Spleen (tissue), 11 donors: Measurements from ENCODE around the gene PDE1A. TPM values are rescaled to one million over a fixed set of nuclear protein-coding genes. Genes with fewer than 3 reads are reported as not detected.

Experiments
- DNase-seq: peaks from one replicate; pipeline ENCODE4 v3.0.0-alpha.2; 2020
- H3K27ac ChIP-seq, 8 donors: fragments of 200-600 bp; sonication (generic) in 7 of 8; 1 replicate in 4 of 8; 2 replicates in 4 of 8; pipeline versions ENCODE4 v1.5.0 to v1.8.0; 2016 to 2021; ENCODE audit warnings: inconsistent platforms in 4 of 8, mild to moderate bottlenecking in 4 of 8, moderate library complexity in 1 of 8
- H3K27me3 ChIP-seq, 7 donors: fragments of 200-600 bp; sonication (generic) in 6 of 7; replicated peaks in 1 of 7; 1 replicate in 4 of 7; 2 replicates in 3 of 7; pipeline versions ENCODE4 v1.5.0 to v1.8.0; 2016 to 2021; ENCODE audit warnings: inconsistent platforms in 3 of 7, mild to moderate bottlenecking in 1 of 7
- H3K36me3 ChIP-seq, 6 donors: fragments of 200-600 bp; sonication (generic) in 5 of 6; 1 replicate in 4 of 6; 2 replicates in 2 of 6; pipeline versions ENCODE4 v1.5.0 to v1.8.0; 2016 to 2021; ENCODE audit warnings: inconsistent platforms in 2 of 6
- H3K4me1 ChIP-seq, 6 donors: fragments of 200-600 bp; sonication (generic) in 5 of 6; 1 replicate in 3 of 6; 2 replicates in 3 of 6; pipeline versions ENCODE4 v1.5.0 to v1.8.0; 2016 to 2021; ENCODE audit warnings: inconsistent platforms in 3 of 6
- H3K4me3 ChIP-seq, 8 donors: fragments of 200-600 bp; sonication (generic) in 7 of 8; 1 replicate in 4 of 8; 2 replicates in 4 of 8; pipeline versions ENCODE4 v1.5.0 to v1.8.0; 2016 to 2021; ENCODE audit warnings: inconsistent platforms in 4 of 8, mild to moderate bottlenecking in 4 of 8, moderate library complexity in 2 of 8
- H3K9me3 ChIP-seq, 8 donors: fragments of 200-600 bp; sonication (generic) in 7 of 8; 1 replicate in 4 of 8; 2 replicates in 4 of 8; pipeline versions ENCODE4 v1.5.0 to v1.8.0; 2016 to 2021; ENCODE audit warnings: inconsistent platforms in 4 of 8
- POLR2A ChIP-seq, 3 donors: fragments of 450-650 bp; IDR thresholded peaks; one replicate each; pipeline ENCODE4 v1.5.1; 2017; ENCODE audit warnings: antibody characterized with exemption in 3 of 3, mild to moderate bottlenecking in 1 of 3
- POLR2AphosphoS5 ChIP-seq, 3 donors: sonication (generic); formaldehyde crosslinking; IDR thresholded peaks; one replicate each; pipeline ENCODE4 v1.5.1; 2017; ENCODE audit warnings: antibody characterized with exemption in 3 of 3
- WGBS, 5 donors: extraction: QIAGEN DNeasy Blood & Tissue Kit in 3 of 5; methylation state at CpG; one replicate each; pipeline versions ENCODE4 v1.1.5 to v1.1.7; 2013 to 2018; 5-methylcytosine and 5-hydroxymethylcytosine counted together
- intact Hi-C: fragments of 100-400 bp; cut with DNase I; formaldehyde crosslinking; loops from one replicate; pipeline ENCODE4 v1.15.0; 2023; ENCODE audit warnings: low total_unique reads
- polyA plus RNA-seq, 3 donors: library from polyadenylated mRNA; stranded (reverse); fragments of 200-250 nt; gene quantifications; one replicate each; pipeline ENCODE4 v1.2.1, GENCODE V29; 2013
- small RNA-seq, 4 donors: library from RNA; depleted of rRNA; stranded (forward); fragments of <200 nt; gene quantifications; one replicate each; pipeline ENCODE3, GENCODE V24; 2016
- total RNA-seq, 7 donors: library from RNA; depleted of rRNA in 3 of 7; stranded (reverse); fragments of >200 nt in 3 of 7; fragmentation: NEBNext Ultra II Directional in 4 of 7; extraction: Animal tissue kit (Norgen Biotek cat#: 25700) in 4 of 7; gene quantifications; one replicate each; pipeline versions ENCODE4 v1.1.0 to v1.2.1, GENCODE V29; 2016 to 2021
- TF ChIP-seq, protein P1 (sequence below), 11 experiments: fragments of 200-600 bp in 7 of 11; fragments of 450-650 bp in 4 of 11; sonication (generic) in 4 of 11; IDR thresholded peaks in 8 of 11; conservative IDR thresholded peaks in 3 of 11; 1 replicate in 7 of 11; 2 replicates in 4 of 11; pipeline versions ENCODE4 v1.4.0 to v1.8.0; 2016 to 2021; ENCODE audit warnings: antibody characterized with exemption in 11 of 11, inconsistent platforms in 4 of 11, mild to moderate bottlenecking in 1 of 11
- donor health status: healthy with polysubstance abuse.
- donor health status: DM: no; HTN: no; CAD: no; lungs with moderate emphysema.
- donor health status: DM: no; HTN: no; CAD: no.
- donor health status: Bipolar disorder and iron deficiency.
- donor health status: healthy.
- donor health status: DM: no; HTN: no; CAD: no.
- donor health status: DM: yes; HTN: yes; CAD: no.

Gene PDE1A
- total and polyA plus RNA-seq, 10 donors: 1.5 to 7.8 (median 2.8) TPM

DNA sequence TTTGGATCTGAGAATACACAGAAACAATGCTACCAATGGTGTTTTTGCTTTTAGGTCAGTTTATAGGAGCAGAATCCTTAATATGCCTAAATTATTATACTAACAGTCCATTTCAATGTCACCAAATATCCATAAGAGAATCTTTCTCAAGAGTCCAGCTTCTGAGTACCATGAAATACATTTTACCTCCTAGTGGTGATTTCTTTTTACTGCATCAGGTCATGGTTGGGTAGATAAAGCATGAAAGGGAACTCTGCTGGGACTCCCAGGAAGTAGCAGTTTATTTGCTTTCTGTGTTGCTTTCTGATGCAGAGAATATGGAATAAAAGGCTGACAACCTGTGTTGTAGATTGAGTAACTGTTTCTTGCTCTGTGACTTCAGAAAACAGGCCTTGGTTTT, 325.6 kb downstream of the PDE1A start:
- H3K36me3 ChIP-seq: no peaks in the 10 kb centered on the region
- H3K27ac ChIP-seq: no peak overlapping the region
- H3K4me3 ChIP-seq: no peak overlapping the region
- no peaks in the 10 kb centered on the region for H3K4me1 ChIP-seq
- DNase-seq: no peak
- intact Hi-C loops: no loop called here
- H3K27me3 ChIP-seq: no peaks in the 10 kb centered on the region
- TF ChIP-seq POLR2A (IDR thresholded peaks at IDR 0.05): no peak
- TF ChIP-seq, protein P1, sequence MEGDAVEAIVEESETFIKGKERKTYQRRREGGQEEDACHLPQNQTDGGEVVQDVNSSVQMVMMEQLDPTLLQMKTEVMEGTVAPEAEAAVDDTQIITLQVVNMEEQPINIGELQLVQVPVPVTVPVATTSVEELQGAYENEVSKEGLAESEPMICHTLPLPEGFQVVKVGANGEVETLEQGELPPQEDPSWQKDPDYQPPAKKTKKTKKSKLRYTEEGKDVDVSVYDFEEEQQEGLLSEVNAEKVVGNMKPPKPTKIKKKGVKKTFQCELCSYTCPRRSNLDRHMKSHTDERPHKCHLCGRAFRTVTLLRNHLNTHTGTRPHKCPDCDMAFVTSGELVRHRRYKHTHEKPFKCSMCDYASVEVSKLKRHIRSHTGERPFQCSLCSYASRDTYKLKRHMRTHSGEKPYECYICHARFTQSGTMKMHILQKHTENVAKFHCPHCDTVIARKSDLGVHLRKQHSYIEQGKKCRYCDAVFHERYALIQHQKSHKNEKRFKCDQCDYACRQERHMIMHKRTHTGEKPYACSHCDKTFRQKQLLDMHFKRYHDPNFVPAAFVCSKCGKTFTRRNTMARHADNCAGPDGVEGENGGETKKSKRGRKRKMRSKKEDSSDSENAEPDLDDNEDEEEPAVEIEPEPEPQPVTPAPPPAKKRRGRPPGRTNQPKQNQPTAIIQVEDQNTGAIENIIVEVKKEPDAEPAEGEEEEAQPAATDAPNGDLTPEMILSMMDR (IDR thresholded peaks at IDR 0.05 in 8 of 11, conservative IDR thresholded peaks at IDR 0.05 in 3 of 11): no peak
- H3K9me3 ChIP-seq: no peaks in the 10 kb centered on the region

DNA sequence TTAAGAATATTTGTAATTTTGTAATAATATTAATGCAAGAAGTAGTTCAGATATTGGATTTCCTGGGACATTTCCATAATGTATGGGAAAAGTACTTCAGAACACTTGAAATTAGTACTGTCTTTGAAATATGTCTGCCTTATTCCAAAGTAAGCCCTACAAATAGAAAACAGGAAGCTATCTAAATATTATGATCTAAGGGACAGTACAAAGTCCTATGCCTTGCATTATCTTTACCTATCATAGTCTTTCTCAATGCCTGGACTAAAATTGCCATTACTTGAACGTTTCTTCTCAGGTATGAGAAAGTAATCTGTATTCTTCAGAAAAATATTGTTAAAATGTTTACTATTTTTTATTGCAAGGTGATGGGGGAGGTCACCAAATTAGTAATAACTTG, 328.2 kb downstream of the PDE1A start:
- no peak for TF ChIP-seq POLR2AphosphoS5 (IDR thresholded peaks at IDR 0.05)
- no peak overlapping the region for H3K27ac ChIP-seq
- H3K4me1 ChIP-seq: no peaks in the 10 kb centered on the region
- WGBS, 5 donors: 71 to 88% (median 79%) methylated on average over 1 of the region's 1 CpG
- no peak for DNase-seq
- intact Hi-C loops: no loop called here
- peaks cover 0 to under 1% (median 0%) of the 10 kb centered on the region in 8 donors for H3K9me3 ChIP-seq
- H3K27me3 ChIP-seq: no peaks in the 10 kb centered on the region
- no peaks in the 10 kb centered on the region for H3K36me3 ChIP-seq
- no peak overlapping the region for H3K4me3 ChIP-seq

DNA sequence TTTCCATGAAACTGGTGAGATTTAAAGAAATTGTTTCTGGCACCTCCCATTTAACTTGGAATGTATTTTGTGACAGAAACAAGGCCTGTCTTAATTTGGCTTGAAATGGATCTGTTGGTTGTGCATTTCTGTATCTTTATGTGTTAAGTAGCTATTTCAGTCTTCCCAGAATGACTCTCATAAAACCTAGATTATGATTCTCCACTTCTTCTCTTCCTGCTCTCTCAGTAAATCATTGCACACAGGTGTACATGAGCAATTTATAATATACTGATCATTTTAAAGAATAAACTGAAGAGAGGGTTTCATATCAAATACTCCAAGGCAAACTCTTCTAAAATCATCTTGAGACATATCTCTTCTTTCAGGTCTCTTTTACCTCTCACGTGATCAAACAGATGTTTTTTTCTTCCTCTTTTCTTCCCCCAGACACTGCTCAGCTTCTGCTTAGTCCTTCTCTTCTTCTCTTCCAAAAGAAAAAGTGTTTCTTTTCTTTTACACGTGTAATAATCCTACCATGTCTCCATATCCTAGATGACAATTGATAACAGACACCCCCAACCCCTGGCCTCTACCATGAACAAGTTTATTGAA, 329.2 kb downstream of the PDE1A start:
- Histone ChIP-seq H3K27me3 (no peaks in the 10 kb centered on the region), H3K4me3 (no peak overlapping the region), H3K9me3 (peaks cover 0 to 10% (median 3%) of the 10 kb centered on the region in 8 donors), H3K27ac (no peak overlapping the region), H3K36me3 (no peaks in the 10 kb centered on the region), H3K4me1 (no peaks in the 10 kb centered on the region)
- DNase-seq: no peak
- TF ChIP-seq POLR2AphosphoS5 (IDR thresholded peaks at IDR 0.05) (no peak), POLR2A (IDR thresholded peaks at IDR 0.05) (no peak)
- TF ChIP-seq, protein P1 (IDR thresholded peaks at IDR 0.05 in 8 of 11, conservative IDR thresholded peaks at IDR 0.05 in 3 of 11): no peak
- intact Hi-C loops: no loop called here
- WGBS, 5 donors: 24 to 34% (median 29%) methylated on average over 2 of the region's 2 CpGs

DNA sequence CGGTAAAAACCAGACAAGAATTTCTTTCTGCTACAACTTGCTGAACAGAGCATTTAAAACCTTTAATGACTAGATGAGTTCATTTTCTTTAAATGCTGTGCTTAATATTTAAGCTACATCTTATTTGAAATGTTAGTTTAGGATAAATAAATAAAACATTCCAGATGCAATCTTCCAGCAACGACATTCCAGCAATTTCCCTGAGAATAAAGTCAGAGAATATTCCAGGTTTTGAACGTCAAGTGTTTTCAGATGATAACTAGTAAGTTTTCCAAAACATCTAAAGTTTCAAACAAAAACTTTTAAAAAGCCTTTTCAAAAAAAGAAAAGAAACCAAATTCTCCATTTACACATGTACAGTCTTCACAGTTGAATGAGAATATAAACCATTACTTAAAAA, 336.4 kb downstream of the PDE1A start:
- Histone ChIP-seq H3K27me3 (no peaks in the 10 kb centered on the region), H3K4me3 (no peak overlapping the region), H3K9me3 (peaks cover 0 to 10% (median 3%) of the 10 kb centered on the region in 8 donors), H3K27ac (no peak overlapping the region), H3K36me3 (no peaks in the 10 kb centered on the region), H3K4me1 (no peaks in the 10 kb centered on the region)
- intact Hi-C loops: no loop called here
- no peak for TF ChIP-seq POLR2AphosphoS5 (IDR thresholded peaks at IDR 0.05)
- no peak for DNase-seq
- WGBS, 5 donors: 77 to 86% (median 84%) methylated on average over 3 of the region's 3 CpGs

Small RNA genes lying within 50 kb of the gene (small RNA-seq; reads per million reads assigned to genes)
- 0 reads per million in 4 donors for gene RN7SL267P
